Nucleus accumbens (tissue), 56 donors: ENCODE data around the gene OSBPL10.
"Not testable (repeated sequence)": the region's sequence is repeated elsewhere in the genome, so short reads cannot be mapped to it uniquely, and the experiment has no call there.

Source experiments
- DNase-seq, 56 donors: peaks; one replicate each; lab custom pipeline; 2025; lab: John Stamatoyannopoulos, UW

The OSBPL10 gene

DNA sequence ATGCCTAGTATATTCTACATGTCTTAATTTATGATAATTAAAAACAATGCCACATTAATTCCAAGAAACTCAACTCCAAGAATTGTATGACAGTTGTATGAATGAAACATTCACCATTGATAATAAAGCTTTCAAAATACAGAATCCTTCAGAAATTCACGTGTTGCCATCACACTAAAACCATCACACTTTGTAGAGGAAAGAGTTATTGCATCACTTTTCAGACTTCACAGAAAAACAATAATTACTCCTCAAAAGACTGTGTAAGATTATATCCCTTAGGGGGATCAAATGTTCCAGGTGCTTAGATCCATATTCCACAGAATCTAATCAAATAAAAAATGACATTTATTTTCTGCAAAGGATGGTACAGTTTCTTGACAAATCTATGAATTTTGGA, 85.0 kb downstream of the OSBPL10 start:
- no peak for DNase-seq

DNA sequence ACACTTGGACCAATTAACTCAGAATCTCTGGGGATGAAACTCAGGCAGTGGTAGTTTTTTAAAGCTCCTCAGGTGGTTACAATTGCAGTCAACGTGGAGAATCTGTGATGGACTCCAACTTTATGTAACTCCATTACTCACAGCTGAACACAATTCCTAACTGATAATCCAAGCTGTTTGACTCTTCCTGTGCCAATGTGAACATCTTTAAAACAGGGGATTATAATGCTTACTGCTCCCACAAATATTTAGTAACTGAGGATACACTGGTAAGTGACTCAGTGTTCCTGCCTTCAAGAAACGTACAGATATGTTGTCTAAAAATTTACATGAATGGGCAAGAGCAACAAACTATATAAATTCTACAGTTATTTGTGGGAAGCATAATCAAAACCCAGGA, 85.6 kb downstream of the OSBPL10 start:
- no peak for DNase-seq

DNA sequence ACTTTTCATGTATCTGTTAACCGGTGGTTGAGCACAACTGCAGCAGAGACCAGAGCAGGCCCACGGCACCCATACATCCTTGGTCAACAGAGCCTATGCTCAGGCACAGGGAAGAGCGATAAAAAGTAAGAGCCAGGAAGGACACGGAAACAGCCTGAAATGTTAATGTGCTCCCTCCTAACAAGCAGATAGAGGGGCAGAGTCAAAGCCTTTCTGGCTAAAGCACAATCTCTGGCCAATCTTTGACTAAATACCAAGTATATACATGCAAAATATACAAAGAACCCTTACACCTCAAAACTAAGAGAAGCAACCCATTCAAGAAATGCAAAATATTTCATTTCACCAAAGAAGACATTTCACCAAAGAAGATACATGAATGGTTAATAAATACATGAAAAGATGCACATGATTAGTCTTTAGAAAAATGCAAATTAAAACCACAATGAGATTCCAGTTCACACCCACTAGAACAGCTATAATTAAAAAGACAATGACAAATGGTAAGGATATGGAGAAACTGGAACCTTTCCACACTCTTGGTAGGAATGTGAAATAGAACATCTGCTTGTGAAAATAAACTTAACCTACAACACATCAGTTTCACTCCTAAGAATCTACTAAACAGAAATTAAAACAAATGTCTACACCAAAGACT, 88.0 kb downstream of the OSBPL10 start:
- no peak for DNase-seq

DNA sequence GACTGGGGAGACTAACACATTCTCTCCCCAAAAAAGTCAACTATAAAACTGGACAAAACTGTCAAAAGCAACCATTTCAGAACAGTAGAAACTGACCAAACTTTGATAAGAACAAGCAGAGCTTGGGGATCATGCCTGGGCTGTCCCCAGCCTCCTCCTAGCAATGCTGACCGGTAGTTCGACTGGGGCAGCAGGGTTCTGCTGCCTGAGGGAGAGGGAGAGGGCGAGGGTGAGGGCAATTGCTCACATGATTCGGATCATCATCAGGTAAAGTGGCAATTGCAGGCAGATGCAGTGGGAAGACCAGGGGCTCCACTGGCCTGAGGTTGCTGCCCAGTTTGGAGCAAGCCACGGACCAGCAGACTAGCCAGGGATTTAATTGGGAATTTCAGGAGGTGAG, 88.6 kb downstream of the OSBPL10 start:
- no peak for DNase-seq

DNA sequence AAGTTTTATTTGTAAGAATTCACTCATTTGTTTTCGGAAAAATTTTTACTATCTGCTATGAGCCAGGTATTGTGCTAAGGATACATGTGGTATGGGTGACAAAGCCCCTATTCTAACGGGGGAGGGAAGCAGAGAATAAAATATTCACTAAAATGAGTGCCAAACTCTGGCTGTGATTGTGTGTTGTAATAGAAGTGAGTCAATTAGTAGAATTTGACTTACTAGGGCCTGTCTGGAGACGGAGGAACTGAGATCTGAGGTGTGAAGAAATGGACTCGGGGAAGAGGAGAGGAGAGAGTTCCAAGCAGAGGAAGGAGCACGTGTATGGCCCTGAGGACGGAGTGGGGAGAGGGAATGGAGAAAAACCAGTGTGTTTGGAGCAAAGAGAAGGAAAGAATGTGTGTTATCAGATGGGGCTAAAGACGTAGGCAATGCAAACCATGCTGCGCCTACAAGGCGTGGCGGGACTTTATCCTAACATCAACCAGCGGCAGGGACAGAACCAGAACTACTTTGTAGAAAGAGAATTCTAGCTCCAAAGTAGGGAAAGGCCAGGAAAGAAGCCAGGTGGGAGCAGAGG, 89.1 kb downstream of the OSBPL10 start:
- no peak for DNase-seq

DNA sequence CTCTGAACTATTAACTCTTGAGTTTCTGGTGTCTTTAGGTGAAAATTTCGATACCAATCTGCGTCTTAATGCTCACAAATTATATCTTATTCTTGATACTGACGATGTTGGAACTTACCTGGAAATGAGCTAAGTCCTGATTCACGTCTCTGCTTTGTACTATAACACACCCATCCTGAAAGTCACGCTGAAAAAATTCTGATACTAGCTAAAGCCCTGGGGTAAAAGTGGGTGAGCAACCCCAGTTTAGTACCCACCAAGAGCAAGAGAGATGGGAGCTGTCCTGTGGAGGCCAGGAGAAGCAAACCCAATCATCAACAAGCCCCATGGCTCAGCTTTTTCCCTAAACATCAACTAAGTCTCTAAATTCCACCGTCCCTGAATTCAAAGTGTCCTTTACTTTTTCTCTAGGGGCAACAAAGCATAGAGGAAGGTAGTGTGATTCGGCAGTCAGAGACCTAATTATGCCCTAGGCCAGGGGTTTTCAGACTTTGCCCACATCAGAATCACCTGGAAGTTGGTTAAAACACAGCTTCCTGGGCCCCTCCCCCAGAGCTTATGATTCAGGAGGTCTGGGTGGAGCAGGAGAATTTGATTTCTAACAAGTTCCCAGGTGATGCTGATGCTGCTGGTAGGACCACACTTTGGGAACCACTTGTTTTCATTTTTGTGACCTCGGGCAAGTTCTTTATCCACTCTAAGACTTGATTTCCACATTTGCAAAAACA, 90.2 kb downstream of the OSBPL10 start:
- DNase-seq = no peak

DNA sequence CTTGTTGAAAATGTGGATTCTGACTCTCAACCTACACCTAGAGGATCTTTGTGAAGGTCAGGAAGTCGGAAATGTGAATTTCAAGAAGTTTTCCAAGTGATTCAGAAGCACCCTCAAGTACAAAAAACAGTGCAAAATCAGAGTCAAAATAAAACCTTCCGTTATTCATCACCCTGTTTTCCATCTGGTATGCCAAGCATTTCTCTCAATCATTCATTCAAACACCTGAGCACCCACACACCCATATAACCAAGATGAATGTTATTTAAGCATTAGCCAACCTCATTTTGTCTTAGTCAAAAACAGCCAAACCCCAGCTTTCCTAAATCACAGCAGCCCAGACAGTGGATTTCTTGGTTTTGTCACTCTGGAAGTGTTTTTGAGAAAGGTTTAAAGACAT, 91.1 kb downstream of the OSBPL10 start:
- no peak for DNase-seq

DNA sequence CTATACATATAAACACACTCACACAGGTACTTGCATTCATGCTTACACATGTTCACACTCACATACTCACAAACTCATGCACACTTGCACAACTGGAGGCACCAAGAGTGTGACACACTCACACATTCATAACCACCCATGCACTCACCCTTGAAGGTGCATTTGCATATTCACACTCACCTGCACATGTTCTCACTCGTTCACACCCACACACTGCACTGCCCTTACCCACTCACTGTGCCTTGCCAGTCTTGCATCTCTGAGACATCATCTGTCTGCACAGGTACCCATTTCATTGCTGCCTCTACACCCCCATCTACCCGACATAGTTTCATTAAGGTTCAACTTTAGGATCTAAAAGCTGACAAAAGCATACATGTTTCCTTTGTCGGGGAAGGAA, 95.8 kb downstream of the OSBPL10 start:
- peak in 1 of 56 donors; percentile 1 for DNase-seq

DNA sequence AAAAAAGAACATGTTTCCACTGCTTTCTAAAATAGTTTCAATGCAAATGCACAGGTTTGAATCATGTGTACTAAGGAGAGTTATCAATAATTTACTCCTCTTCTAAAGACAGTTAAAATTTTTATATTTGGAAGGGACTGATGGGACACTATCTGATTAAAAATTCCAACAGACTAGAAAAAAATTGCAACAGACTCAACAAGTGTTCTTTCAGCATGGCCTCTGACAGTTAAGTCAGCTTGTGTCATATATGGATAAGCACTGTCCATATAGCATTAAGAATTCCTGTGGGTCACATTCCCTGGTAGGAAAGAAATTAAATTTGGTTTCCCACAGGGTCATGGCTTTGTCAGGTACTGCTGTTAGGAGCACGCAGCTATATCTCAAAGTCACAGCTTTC, 96.8 kb downstream of the OSBPL10 start:
- no peak for DNase-seq

DNA sequence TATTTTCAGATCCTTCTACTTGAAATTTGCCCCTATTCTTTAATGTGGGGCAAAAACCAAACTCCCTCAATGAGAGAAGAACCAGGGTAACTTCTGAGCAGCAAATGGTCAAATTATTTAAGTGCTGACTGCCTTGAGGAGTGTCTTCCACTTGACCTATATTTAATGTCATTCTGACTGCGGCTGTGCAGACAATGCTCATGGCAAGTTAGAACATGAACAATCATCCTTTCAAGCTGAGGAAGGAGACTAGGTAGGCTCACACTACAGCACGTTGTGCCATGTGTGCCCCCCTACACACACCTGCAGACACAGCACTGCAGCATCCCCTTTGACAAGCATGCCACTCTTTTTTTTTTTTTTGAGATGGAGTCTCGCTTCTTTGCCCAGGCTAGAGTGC, 98.2 kb downstream of the OSBPL10 start:
- DNase-seq = no peak

DNA sequence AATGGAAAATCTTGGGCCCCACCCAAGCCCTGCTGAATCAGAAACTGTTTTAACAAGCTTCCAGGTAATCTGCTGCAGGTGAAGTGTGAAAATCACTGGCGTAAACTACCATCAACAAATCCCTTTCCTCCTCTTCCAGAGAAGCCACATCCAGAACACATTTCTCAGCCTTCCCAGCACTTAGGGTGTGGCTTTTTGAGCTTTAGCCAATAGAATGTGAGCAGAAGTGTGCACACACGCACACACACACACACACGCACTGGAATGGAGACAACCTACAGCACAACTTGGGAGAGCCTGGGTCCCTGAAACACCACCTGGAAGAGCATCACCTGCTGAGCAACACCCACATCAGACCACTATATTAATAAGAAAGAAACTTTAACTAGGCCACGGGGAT, 98.6 kb downstream of the OSBPL10 start:
- DNase-seq = no peak

DNA sequence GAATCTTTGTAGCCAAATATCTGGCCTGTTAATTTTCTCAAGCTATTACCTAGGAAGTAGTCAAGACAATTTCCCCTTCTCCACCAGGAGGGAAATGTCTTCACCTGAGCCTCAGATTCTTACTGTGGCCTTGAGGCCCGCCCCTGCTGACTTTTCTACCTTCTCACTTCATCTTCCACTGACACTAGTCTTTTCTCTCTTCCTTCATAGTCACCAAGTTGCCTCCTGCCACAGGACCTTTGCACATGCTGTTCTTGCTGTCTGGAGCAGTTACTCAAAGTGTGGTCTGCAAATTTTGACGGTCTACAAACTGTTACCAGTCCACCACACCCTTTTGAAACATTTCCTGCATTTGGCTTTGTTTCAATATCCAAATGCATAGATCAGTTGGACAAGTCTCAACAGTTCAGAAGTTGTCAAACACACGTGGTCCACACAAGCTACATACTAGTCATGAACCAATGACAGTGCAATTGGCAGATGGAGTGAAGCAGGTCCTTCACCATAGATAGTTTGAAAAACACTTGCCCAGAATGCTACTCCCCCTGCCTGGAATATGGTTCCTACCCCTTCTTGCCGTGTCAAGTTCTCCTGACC, 100.5 kb downstream of the OSBPL10 start:
- no peak for DNase-seq

DNA sequence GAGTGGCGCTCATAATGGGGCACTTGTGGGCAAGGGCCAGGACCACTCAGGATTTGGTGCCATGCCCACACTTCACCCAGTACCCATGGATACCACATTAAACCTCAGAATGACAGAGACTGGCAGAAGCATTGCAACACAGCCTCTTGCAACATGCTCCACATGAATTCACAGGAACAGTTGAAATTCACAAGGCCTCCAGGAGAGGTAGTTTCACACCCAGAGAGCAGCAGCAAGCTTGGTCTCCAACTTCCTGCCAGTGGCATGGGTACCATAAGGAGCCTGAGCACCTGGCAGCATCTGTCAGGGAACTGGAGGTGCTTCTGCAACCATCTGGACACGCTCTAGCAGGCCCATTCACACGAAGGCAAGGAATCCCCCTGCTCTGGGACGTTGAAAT, 101.0 kb downstream of the OSBPL10 start:
- DNase-seq = peak in 1 of 56 donors; percentile 11

DNA sequence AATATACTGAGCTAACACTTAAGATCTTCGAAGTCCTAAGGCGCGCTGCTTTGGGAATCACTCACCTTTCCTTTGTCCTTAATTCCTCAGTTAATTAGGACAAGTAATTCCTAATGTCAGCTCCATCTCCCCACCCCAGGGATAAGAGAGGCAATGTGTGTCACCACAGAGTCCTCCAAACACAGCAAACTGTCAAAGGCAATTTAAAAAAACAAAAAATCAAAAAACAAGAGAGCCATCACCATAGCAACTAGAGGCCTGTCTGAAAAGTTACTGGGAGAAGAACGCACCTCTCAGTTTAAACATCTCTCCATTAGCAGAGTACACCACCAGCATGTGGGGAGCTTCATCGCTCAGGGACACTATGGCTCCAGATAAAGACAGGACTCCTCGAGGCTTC, 101.7 kb downstream of the OSBPL10 start:
- no peak for DNase-seq

DNA sequence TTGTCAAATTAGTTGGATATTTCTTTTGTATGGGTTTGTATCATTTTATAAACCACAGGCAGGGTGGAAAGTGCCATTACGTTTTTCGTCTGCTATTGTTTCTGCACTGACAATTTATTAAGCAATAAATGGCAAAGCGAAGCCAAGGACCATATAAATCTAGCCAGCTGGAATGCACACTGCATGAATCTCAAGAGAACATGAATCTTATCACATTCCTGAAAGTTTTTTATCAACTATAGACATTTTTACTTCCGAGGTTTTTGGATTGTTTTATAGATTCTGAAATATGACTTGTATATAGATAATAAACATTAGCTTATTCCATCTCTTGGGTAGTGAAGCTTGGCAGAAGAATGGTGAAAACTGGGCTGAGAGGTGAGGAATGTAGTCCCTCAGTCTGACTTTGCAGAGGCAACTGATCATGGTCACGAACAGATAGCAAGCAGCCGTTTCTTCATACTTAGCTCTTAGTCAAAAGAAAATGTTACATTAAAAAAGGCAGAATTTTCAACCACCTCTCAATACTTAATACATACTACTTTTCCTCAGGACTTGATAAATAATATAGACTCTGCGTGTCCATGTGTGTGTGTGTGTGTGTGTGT, 102.7 kb downstream of the OSBPL10 start:
- no peak for DNase-seq

DNA sequence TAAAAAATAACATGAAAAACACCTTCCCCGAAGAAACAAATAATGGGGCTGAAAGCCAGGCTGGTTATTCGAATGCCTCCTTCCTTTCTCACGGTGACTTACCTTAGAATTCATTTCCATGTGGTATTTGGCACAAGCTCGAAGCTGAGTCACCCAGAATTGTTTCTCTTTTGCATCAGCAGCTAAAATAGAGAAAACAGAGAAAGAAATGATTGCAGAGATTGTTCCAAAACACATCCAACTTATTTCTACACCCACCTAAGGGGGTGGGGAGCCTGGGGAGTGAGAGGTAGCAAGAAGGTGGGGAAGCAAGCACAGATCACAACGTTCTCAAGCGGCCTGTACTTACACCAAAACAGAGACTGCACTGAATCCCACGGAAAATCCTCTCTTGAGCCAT, 104.7 kb downstream of the OSBPL10 start:
- peak in 20 of 56 donors; percentile 2 to 62 (median 16) for DNase-seq

DNA sequence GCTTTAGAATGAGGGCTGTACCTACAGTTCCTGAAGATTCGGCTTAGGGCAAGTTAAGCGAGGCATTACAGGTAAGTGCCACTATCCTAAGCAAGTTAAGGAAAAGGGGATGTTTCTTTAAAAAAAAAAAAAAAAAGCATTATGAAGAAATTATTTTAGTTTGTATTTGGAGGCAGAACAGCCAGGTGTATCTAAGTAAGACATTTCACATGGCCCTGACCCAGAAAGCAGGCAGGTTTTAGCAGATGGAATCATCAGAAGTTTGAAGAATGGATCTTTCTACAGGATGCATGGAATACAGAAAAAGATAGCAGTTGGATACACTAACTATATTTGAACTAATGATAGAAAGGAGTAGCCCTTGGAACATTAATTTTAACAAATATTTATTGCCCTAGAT, 105.6 kb downstream of the OSBPL10 start:
- DNase-seq = no peak

DNA sequence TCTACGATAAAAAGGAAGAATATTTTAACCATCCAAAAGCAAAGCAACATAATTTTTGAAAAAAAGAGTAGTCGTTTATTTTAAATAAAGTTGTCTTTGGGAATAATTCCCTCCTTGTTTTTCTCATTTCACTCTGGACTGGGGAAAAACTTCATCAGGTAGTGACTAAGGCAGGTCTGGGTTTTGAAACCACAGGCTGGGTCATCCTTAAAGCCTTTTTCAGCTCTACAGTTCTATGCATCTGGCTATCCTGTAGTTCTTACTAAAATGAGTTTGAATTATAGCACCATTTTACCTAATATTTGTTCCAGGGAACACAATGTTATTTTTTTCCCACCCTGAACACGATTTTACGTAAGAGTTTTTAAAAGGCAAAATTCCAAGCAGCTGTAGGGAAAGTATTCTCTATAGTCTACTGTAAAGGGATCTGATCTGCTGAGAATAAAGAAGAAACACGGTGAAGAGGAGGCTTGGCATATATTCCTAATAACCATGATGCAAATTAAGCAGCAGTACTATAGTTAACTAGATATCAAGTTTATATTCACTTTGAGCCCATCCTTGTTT, 107.7 kb downstream of the OSBPL10 start:
- DNase-seq = no peak

DNA sequence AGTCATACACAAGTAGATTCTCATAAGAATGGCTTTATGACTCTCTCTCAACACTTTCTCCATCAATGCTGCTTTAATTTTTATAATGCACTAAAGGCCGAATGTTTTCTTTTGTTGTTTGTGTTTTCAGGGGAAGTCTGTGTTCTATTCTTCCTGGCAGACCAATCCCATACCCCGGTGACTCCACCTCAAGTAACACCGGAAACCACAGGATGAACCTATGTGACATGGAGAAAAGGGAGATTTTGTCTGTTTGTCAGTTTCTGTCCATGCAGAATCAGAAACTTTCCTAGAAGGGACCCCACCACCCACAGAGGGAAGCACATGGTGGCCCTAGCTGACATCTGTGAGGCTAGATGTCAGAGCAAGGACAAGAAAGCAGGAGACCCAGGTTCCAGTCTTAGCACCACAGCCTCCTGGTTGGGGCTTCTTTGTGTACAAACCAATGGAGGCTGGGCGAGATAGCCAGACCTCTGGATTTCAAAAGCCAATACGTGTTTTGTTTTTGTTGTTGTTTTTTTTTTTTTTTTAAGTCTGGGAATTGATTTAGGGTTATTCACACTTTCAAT, 109.0 kb downstream of the OSBPL10 start:
- DNase-seq = no peak

DNA sequence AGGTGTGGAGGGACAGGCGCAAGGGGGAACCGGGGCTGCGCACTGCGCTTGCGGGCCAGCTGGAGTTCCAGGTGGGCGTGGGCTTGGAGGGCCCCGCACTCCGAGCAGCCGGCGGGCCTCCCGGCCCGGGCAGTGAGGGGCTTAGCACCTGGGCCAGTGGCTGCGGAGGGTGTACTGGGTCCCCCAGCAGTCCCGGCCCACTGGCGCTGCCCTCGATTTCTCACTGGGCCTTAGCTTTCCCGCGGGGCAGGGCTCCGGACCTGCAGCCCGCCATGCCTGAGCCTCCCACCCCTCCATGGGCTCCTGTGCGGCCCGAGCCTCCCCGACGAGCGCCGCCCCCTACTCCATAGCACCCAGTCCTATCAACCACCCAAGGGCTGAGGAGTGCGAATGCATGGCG, 111.0 kb downstream of the OSBPL10 start:
- DNase-seq = not testable (repeated sequence)

DNA sequence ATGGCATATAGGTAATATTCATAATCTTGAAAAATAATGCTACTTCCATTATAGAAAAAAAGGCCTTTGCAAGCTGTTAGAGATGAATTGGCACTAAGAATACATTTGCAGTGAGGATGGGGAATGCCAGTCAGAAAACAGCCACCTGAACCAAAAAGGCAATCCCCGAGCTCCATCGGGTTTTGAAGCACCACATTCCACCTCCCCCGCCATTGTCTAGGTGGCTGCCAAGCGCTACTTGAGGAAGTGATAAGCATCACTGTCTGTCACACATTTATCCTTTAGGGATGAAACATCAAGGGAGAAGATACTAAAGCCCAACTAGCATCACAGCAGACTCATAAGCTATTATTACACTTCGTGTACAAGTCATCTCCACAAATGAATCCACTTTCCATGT, 112.8 kb downstream of the OSBPL10 start:
- no peak for DNase-seq
